OCI-M2 (cell line): Measurements from ENCODE around the gene OLFM2.

Source experiments
- DNase-seq: peaks from one replicate; lab custom pipeline; 2025; ENCODE audit not compliant: unreplicated experiment; lab: John Stamatoyannopoulos, UW

Gene OLFM2

DNA sequence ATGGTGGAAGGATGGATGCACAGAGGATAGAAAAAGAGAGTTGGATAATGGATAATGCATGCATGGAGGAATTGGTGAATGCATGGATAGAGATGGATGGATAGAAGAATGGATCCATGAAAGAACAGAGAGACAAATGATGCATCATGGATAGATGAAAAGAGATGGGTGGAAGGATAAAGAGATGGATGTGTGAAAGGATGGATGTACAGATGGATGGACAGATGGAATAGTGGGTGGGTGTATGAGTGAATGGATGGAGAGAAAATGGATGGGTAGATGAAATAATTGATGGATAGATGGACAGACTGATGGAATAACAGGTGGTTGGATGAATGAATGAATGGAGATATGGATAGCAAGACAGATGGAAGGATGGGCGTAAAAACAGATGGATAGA lies 25.7 kb downstream of the OLFM2 start:
- no peak for DNase-seq

DNA sequence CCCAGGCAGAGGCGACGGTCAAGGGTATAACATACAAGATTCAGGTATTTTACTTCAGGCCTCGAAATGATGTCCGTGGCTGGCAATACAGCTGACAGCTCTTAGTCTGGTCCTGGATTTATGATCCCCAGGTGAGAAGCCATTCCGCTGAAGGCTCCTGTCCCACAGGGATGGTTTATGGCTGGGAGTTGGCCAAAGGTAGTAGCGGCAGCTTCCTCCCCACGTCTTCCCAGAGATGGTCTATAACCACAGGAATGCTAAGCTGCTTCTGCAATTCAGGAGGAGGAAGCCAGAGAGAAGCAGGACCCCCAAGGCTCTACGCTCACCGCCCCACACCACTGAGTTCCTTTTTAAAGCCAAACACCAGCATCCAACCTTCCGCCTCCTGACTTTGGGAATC lies 27.1 kb downstream of the OLFM2 start:
- no peak for DNase-seq

DNA sequence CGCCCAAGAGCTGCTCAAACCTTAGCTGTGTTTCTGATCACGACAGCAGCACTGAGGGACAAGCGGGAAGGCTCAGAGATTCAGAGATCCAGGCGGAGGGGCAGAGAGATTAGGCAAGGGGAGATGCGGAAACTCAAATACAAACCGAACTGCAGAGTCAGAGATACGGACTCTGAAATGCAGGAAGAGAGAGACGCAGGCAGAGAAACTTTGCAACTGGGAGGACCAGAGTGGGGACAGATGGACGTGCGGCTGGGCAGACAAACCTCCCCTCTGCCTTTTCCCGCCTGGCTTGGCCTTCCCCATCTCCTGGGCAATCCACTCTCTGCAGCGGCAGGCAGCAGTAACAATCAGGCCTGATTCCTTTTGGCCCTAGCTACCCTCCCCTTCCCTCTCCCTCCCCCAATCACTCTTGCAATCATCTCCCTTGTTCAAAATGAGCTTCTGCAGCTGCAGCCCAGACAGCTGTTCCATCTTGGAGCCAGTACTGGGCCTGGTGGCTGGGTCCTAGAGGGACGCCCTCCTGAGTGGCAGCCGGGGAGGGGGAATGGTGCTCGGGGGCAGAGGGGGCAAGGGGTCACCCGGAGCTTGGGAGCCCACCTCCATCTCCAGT lies 29.7 kb downstream of the OLFM2 start:
- no peak for DNase-seq

DNA sequence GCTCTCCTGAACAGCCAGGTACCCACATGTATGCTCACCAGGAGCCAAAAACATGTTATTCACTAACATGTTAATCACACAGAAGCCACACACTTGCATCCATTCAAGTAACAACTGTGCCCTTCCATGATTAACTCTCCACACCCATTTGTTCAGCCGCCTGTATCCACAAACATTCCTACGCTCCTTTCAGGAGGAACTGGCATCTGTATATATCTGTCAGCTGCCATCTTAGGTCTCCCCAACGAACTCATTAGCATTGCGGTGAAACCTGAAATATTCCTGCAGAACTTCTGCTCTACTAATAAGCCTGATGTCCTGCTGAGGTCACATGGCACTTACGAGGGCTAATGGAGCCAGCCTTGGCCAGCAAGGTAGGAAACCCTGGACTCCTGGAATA lies 33.0 kb downstream of the OLFM2 start:
- no peak for DNase-seq

DNA sequence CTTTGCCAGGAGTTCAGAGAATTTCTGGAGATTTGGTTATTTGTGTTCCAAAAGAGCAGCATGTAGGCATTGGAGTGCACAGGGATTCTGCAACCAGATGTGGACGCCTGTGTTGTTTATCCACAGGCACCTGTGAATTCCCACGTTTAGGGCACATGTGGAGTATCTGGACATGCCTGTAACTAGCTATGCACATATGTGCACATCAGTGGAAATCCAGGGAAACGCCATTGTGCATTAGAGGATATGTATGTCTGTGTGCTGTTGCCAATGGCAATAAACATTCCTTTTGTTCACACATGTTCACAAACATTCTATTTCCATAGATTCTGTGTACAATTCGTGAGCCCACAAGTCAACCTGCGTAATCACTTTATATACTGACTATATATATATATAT lies 34.7 kb downstream of the OLFM2 start:
- no peak for DNase-seq

DNA sequence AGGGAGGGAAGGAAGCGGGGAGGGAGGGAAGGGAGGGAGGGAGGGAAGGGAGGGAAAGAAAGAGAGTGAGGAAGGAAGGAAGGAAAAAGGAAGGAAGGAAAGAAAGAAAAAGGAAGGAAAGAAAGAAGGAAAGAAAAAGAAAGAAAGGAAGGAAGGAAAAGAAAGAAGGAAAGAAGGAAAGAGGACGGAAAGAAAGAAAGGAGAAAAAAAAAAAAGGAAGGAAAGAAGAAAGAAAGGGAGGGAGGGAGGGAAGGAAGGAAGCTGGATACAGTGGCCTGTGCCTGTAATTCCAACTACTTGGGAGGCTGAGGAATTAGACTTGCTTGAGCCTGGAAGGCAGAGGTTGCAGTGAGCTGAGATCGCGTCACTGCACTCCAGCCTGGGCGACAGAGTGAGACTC lies 35.3 kb downstream of the OLFM2 start:
- no peak for DNase-seq

DNA sequence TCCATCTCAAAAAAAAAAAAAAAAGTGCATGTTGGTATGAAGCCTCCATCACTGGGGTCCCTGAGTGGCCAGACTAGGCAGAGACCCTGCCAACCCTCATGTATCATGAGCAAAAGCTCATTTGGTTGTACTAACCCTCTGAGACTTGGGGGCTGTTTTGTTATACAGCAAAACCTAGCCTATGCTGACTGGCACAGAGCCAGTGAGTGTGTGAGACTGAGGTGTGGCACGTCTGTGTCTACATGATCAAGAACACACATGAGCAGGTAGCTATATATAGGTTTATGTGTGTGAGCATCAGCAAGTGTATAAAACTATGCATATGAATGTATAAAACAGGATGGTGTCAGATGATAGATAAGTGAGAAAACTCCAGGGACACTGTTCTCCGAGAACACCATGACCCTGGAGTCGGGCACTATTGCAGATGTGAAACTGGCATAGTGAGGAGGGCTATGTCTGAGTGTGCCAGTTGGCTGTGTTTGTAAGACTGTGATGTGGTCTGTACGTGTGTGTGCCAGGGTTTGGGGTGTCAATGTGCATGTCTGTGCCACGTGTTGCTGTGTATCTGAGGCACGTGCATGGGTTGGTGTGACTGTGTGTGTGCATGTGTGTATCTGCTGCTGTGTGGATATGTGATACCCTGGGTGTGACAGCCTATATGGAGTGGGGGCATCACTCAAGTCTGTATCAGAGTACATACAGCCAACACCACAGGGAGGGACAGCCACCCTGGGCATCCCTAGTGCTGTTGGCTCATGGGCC lies 44.5 kb downstream of the OLFM2 start:
- no peak for DNase-seq

DNA sequence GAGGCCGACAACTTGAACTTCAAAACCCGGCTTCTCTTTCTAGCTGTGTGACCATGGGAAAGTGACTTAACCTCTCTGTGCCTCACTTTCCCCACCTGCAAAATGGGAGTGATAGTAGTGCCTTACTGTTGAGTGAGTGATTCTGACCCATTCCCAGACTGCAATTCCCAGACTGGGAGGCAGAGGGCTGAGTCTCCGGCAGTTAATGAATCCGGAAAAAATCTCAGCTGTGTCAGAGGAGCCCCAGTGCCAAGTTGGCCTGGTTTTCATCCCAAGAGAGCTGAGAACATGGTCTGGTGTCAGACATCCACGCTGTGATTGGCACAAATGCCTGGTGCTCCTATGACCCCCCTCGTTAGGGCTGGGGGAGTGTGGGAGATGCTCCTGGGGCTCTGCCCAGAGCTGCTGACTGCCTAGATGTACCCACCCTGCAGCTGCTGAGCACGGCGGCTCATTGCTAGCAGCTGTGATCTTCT lies 51.2 kb downstream of the OLFM2 start:
- no peak for DNase-seq

DNA sequence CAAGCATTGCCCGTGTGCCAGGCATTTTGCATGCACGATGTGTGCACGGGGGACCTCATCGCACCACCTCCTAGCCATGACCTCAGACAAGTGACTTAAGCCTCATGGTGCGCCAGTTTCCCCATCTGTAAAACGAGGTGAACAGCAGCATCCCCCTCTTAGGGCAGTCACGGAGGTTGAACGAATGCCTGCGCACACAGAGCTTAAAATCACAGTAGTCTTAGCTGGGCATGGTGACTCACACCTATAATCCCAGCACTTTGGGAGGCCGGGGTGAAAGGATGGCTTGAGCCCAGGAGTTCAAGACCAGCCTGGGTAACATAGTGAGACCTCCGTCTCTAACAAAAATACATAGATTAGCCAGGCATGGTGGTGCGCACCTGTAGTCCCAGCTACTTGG lies 52.6 kb downstream of the OLFM2 start:
- DNase-seq, result no peak

DNA sequence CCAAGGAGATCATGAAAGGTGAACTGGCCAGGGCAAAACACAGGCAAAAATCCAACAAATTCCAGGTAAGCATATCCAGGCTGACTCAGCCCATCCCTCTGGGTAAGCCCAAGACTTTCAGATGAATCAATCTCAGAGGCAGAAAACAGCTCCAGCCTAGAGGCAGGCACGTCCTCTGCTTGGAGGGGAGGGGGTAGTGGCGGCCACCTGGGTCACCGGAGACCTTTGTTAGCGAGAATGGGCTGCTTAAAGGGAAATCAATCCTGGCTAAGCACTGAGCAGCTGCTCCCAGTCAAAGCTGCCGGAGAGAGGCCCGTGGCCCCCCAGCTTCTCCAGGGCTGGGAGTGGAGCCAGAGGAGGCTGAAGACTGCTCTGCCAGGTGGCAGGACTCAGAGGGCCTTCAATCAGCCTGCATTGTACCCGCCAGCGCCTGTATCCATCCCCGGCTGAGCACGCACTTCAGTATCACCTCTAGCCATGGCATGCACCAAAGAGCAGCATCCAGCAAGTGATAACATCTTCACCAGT lies 53.0 kb downstream of the OLFM2 start:
- no peak for DNase-seq

DNA sequence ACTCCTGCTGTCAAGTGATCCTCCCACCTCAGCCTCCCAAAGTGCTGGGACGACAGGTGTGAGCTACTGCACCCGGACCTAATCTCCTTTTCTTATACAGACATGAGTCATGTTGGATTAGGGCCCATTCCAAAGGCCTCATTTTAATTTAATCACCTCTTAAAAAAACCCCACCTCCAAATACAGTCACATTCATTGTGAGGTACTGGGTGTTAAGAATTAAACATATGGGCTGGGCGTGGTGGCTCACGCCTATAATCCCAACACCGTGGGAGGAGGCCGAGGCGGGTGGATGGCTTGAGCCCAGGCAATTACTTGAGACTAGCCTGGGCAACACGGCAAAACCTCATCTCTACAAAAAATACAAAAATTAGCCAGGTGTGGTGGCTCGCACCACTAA lies 54.6 kb downstream of the OLFM2 start:
- DNase-seq, result no peak

DNA sequence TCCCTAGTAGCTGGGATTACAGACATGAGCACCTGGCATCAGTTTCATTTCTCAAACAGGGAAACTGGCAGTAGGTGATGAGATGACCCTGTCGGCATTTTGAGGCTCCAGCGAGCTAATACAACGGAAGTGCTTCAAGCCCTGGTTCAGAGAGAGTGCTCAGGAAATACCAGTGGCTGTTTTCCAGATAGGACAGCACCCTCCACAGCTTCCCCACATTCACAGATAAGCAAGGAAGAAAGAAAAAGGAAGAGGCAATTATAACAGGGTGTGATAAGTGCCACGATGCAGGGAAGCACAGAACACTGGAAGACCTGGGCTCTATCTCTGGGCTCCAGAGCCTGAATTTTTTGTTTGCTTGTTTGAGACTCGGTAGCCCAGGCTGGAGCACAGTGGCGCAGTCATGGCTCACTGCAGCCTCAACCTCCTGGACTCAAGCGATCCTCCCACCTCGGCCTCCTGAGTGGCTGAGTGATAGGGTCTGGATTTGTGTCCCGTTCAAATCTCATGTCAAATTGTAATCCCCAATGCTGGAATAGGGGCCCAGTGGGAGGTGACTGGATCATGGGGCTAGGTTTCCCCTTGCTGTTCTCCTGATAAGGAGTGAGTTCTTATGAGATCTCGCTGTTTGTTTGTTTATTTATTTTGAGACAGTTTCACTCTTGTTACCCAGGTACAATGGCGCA lies 57.7 kb downstream of the OLFM2 start:
- no peak for DNase-seq

DNA sequence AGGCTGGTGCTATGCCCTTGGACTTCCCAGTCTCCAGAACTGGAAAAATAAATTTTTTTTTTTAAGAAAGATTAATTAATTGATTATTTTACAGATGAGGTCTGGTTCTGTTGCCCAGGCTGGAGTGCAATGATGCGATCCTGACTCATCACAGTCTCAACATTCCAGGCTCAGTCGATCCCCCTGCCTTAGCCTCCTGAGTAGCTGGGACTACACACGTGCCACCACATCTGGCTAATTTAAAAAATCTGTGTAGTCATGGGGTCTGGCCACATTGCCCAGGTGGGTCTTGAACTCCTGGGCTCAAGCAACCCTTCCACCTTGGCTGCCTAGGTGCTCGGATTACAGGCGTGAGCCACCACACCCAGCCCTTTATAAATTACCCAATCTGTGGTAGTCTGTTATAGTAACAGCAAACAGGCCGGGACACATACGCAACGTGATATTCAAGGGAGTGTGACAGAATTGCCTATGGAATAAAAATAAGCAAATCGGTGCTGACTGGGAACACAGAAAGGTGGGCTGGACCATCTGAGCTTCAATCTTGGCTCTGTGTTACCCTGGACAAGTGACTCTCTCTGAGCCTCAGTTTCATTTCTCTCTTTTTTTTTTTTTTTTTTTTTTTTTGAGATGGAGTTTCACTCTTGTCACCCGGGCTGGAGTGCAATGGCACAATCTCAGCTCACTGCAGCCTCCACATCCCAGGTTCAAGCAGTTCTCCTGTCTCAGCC lies 58.4 kb downstream of the OLFM2 start:
- DNase-seq, result no peak

DNA sequence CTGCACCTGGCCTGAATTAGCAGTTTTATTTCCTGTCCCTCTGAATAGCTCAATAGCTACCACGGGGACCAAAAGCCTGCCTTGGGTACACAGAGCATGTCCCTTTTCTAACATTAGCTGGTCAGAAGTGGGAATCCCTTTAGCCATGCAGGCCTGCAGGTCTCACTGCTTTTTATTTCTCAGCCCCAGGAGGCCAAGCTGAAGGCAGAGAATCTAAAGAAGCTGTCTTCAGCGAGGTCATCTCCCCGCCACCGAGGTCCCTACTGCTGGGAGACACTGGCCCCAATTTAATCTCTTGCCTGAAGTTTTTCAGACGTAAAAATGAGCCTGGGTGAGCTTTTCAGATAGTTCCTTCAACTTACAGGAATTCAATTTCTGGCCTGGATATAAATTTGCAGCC lies 60.5 kb downstream of the OLFM2 start:
- no peak for DNase-seq

DNA sequence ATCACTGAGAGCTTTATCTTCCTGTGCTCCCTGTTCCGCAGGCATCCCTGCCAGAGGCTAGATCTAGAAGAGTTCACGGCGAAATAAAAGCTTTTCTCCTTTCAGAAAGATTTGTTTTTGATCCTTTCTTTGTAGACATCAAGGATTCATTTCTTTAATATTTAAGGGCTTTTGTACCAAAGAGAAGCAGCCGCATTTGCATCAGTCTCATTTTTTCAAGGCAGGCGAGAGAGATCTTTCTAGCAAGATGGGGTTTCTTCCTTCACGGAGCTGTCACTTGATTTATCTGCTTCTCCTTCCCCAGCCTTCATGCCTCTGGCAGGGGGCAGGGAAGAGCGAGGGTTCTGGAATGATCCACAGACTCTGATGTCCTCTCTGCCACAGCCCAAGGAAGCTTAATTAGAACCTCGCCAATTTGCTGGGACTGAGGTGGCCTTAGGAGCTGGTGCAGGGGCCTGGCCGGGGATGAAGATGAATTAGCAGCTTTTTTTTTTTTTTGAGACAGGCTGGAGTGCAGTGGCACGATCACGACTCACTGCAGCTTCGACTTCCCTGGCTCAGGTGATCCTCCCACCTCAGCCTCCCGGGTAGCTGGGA lies 61.2 kb downstream of the OLFM2 start:
- no peak for DNase-seq

DNA sequence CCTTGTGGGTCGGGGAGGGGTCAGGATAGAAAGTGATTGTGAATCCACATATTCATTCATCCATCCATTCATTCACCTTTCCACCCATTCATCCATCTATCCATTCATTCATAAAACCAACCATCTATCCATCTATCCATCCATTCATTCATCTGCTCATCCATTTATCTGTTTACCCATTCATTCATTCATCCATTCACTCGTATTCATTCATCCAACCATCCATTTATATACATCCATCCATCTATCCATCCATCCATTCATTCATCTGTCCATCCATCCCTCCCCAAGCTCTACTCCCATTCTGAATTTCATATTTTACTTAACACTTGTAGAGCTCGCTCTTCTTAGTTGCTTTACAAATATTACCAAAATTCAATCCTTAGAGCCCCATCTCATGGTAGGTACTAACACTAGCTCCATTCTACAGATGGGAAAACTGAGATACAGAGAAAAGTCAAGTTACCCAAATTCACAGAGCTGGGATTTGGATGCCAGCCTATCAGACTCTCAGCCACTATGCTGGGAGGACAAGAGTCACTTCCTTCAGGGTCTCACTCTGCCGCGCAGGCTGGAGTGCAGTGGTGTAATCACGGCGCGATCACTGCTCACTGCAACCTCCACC lies 63.6 kb downstream of the OLFM2 start:
- DNase-seq, result no peak

DNA sequence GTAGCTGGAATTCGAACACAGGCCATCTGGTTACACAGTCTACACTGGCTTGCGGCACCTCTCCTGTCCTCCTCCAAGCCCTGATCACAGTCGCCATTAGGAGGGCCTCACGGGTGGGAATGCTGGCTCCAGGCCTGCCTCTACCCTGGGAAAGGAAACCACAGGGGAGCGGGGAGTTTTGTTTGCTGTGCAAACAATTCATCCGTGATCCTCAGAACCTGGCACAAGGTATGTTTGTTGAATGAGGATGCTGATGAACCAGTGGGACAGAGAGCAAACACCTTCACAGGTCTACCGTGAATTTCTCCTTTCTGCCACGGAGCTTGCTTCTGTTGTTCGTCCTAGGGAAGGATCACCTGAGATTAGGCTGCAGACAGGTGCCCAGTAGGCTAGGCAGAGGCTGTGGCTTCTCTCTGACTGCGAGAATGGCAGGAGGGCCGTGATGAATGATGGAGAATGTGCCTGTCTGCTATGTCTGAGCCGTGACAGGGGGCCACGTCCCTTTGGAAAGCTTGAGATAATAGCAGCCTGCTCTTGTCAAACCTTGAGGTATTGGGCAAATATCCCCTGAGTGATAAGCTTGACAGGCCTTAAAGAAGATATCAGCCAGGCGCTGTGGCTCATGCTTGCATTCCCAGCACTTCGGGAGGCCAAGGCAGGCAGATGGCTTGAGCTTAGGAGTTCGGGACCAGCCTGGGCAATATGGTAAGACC lies 64.5 kb downstream of the OLFM2 start:
- no peak for DNase-seq

DNA sequence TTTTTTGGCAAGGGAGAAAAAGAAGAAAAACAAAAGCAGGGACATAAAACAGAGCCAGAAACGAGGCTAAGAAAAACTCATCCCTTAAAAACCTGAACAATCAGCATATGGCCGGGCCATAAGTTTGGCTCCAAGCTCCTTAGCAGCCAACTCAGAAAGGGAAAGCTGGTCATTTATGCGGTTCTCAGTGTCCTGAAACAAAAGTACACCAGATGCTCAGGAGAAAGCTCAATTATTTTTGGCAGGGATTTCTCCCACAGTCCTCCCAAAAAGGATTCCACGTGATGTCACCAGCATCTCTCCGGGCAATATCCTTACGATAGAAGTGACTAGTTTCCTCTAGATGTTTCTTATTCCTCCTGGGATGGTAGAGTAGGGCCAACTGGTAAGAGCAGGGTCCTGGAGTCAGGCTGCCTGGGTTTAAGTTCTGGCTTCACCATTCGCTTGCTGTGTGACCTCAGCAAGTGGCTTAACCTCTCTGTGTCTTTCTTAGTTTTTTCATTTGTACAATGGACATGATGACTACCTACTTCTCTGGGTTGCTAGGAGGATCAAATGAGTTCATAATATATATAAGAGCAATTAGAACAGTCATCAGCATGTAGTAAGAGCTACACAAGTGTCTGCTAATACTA lies 67.2 kb downstream of the OLFM2 start:
- DNase-seq, result no peak

DNA sequence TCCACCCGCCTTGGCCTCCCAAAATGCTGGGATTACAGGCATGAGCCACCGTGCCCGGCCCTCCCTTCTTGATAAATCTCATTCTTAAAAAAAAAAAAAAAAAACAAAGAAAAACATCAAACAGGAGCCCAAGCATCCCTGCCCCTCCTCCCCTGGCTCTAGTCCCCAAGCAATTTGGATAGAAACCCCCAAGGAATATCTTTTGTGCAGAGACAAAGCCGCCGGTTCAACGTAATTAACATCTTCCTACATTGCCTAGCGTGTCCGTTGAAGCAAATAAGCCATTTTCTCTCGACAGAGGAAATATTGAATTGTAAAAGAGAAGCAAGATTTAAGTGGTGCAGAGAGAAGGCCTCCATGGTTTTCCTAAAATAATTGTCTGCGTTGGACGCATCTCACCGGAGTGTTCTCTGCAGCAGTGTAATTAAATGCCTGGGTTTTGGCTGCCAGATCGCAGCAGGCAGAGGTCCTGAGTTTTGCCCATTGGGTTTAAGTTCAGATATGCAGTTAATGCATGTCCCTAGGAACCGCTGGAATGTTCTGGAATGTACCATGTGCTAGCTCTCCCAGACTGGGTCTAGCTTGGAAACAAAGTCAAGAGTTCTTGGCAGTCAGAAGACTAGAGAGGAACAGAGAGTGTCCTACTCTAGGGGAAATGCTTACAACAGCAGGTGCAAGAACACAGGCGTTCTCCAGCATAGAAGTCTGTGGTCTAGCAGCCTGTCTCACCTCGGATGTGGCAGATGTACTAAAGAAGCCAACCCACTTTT lies 70.4 kb downstream of the OLFM2 start:
- DNase-seq, result no peak
